K562 (cell line): Measurements from ENCODE around the gene CHRM3. TPM values are rescaled to one million over a fixed set of nuclear protein-coding genes. Genes with fewer than 3 reads are reported as not detected.

Experiments
- ATAC-seq: fragments of 200-7000 bp; cut with Tn5 transposase; 3 replicates; pipeline ENCODE4 v1.9.1; 2020; ENCODE audit warnings: moderate library complexity
- BruUV-seq: library from RNA; stranded (reverse); fragments of 400-500 nt; replicated peaks from 2 replicates; lab custom pipeline; 2021; lab: Mats Ljungman, UMichigan
- CTCF ChIA-PET: fragments of 300-600 bp; formaldehyde crosslinking; extraction: SDS; loops from one replicate; lab custom pipeline; 2021; ENCODE audit warnings: low intra/inter-chr PET ratio; lab: Yijun Ruan, JAX
- POLR2A ChIA-PET: fragments of 300-600, 350-650 bp; sonication (Branson Sonifier 250); formaldehyde crosslinking; extraction: SDS; loops from one replicate; lab custom pipeline; 2021; ENCODE audit warnings: antibody characterized with exemption, inconsistent platforms; lab: Yijun Ruan, JAX
- DNase-seq, 4 experiments: peaks; one replicate each; pipeline versions ENCODE4 v3.0.0 to v3.0.0-alpha.2; 2011 to 2018; ENCODE audit warnings: low spot score in 3 of 4, mixed read lengths in 3 of 4; ENCODE audit errors: extremely low read depth in 1 of 4
- FAIRE-seq: peaks from 2 replicates; lab custom pipeline; 2011; peaks lifted over from hg19 to GRCh38; lab: Jason Lieb, UNC
- H2AFZ ChIP-seq: 2 replicates; pipeline ENCODE4 v1.6.0; 2011; ENCODE audit warnings: low read depth, low read length, control low read depth, inconsistent platforms
- H3K27ac ChIP-seq: fragments of 200-600 bp; 3 replicates; pipeline ENCODE4 v1.8.0; 2011; ENCODE audit warnings: low read depth, mild to moderate bottlenecking, control low read depth, inconsistent platforms, low read length, moderate library complexity, mixed read lengths; ENCODE audit errors: extremely low read depth
- H3K27me3 ChIP-seq, 2 experiments: fragments of 300-600 bp in 1 of 2; 2 replicates in 1 of 2; 3 replicates in 1 of 2; pipeline versions ENCODE4 v1.6.0 to v1.8.0; 2011; ENCODE audit warnings: inconsistent platforms in 2 of 2, low read length in 2 of 2, mild to moderate bottlenecking in 1 of 2, mixed read lengths in 1 of 2, moderate library complexity in 1 of 2; ENCODE audit not compliant: control insufficient read depth in 2 of 2, insufficient read depth in 2 of 2
- H3K36me3 ChIP-seq: fragments of 300-600 bp; 3 replicates; pipeline ENCODE4 v1.8.0; 2011; ENCODE audit warnings: mild to moderate bottlenecking, low read length, inconsistent platforms; ENCODE audit not compliant: control insufficient read depth, insufficient read depth
- H3K4me1 ChIP-seq, 2 experiments: fragments of 200-600 bp in 1 of 2; replicated peaks in 1 of 2; 2 replicates in 1 of 2; 3 replicates in 1 of 2; pipeline versions ENCODE4 v1.5.1 to v1.8.0; 2011; ENCODE audit warnings: inconsistent platforms in 2 of 2, low read length in 2 of 2, mild to moderate bottlenecking in 1 of 2, mixed read lengths in 1 of 2, moderate library complexity in 1 of 2; ENCODE audit not compliant: control insufficient read depth in 2 of 2, insufficient read depth in 2 of 2
- H3K4me2 ChIP-seq: 2 replicates; pipeline ENCODE4 v1.6.1; 2011; ENCODE audit warnings: low read length, control low read depth, inconsistent platforms, mixed read lengths; ENCODE audit not compliant: insufficient read depth
- H3K4me3 ChIP-seq: fragments of 200-600 bp; sonication (generic), shearing (Covaris generic); 2 replicates; pipeline ENCODE4 v1.5.1; 2016; ENCODE audit warnings: control low read depth, inconsistent platforms
- H3K79me2 ChIP-seq: fragments of 200-600 bp; 3 replicates; pipeline ENCODE4 v1.8.0; 2011; ENCODE audit warnings: low read length, inconsistent platforms; ENCODE audit not compliant: control insufficient read depth, insufficient read depth
- H3K9ac ChIP-seq, 2 experiments: 2 replicates each; pipeline versions ENCODE4 v1.6.0 to v1.6.1; 2011; ENCODE audit warnings: low read depth in 2 of 2, low read length in 2 of 2, control low read depth in 1 of 2, inconsistent platforms in 1 of 2, mild to moderate bottlenecking in 1 of 2, mixed read lengths in 1 of 2; ENCODE audit not compliant: insufficient read depth in 1 of 2
- H3K9me1 ChIP-seq: one replicate; pipeline ENCODE4 v1.6.0; 2011; ENCODE audit warnings: inconsistent platforms, mild to moderate bottlenecking, low read length, moderate library complexity; ENCODE audit not compliant: control insufficient read depth, insufficient read depth
- H3K9me3 ChIP-seq: replicated peaks from 2 replicates; pipeline ENCODE4 v1.5.1; 2011; ENCODE audit warnings: low read depth, low read length, inconsistent platforms; ENCODE audit not compliant: control insufficient read depth, insufficient read depth
- H4K20me1 ChIP-seq: replicated peaks from 2 replicates; pipeline ENCODE4 v1.6.1; 2011; ENCODE audit warnings: low read length, inconsistent platforms, mixed read lengths; ENCODE audit not compliant: control insufficient read depth, insufficient read depth
- CCNT2 ChIP-seq: IDR thresholded peaks from 2 replicates; pipeline ENCODE4 v1.6.1; 2011; ENCODE audit warnings: borderline replicate concordance, low read depth, mild to moderate bottlenecking, moderate library complexity, mixed read lengths, low read length; ENCODE audit not compliant: insufficient read length; ENCODE audit errors: extremely low read depth
- DMBX1 ChIP-seq: fragments of 250-450 bp; sonication (Bioruptor Pico); IDR thresholded peaks from 2 replicates; pipeline ENCODE4 v1.8.0; 2022; ENCODE audit warnings: inconsistent platforms, mild to moderate bottlenecking, moderate library complexity, borderline replicate concordance
- E2F1 ChIP-seq: sonication (generic); formaldehyde crosslinking; IDR thresholded peaks from 2 replicates; pipeline ENCODE4 v1.8.1; 2023; ENCODE audit warnings: mild to moderate bottlenecking, missing genetic modification reagents, moderate library complexity
- ELF1 ChIP-seq: fragments of 200-800 bp; sonication (Bioruptor generic); IDR thresholded peaks from 2 replicates; pipeline ENCODE4 v1.6.1; 2016; ENCODE audit warnings: missing genetic modification characterization, missing compliant biosample characterization
- HDGF ChIP-seq: fragments of 450-650 bp; IDR thresholded peaks from 2 replicates; pipeline ENCODE4 v1.6.1; 2016
- HIVEP1 ChIP-seq: fragments of 250-450 bp; sonication (Bioruptor Pico); IDR thresholded peaks from 2 replicates; pipeline ENCODE4 v1.4.0; 2020; ENCODE audit warnings: mild to moderate bottlenecking
- KDM4B ChIP-seq, 2 experiments: fragments of 450-650 bp in 1 of 2; sonication (generic) in 1 of 2; IDR thresholded peaks; 2 replicates each; pipeline ENCODE4 v1.6.1; 2016 to 2017; ENCODE audit warnings: borderline replicate concordance in 2 of 2, antibody characterized with exemption in 1 of 2, low read depth in 1 of 2, mild to moderate bottlenecking in 1 of 2
- PHF21A ChIP-seq: fragments of 450-650 bp; IDR thresholded peaks from 2 replicates; pipeline ENCODE4 v1.6.1; 2017; ENCODE audit warnings: low read depth, borderline replicate concordance
- SRSF3 ChIP-seq: fragments of 200-400 bp; formaldehyde crosslinking; IDR thresholded peaks from 2 replicates; pipeline ENCODE4 v1.6.1; 2016; ENCODE audit warnings: mild to moderate bottlenecking, low read length, moderate library complexity; ENCODE audit not compliant: insufficient read depth
- ZNF217 ChIP-seq: sonication (generic); formaldehyde crosslinking; IDR thresholded peaks from 2 replicates; pipeline ENCODE4 v1.8.0; 2022; ENCODE audit warnings: mild to moderate bottlenecking, missing genetic modification reagents
- WGBS: fragments of 100-300 bp; shearing (Covaris generic); methylation state at CpG from one replicate; pipeline ENCODE4 v1.1.6; 2016; ENCODE audit warnings: low coverage, mixed read lengths; ENCODE audit not compliant: insufficient coverage; ENCODE audit errors: missing lambda C conversion rate; 5-methylcytosine and 5-hydroxymethylcytosine counted together
- in situ Hi-C: fragments of 300-500 bp; cut with MboI; formaldehyde crosslinking; loops from 4 replicates; pipeline ENCODE4 v1.15.0; 2018; ENCODE audit warnings: inconsistent platforms, mixed read lengths
- intact Hi-C: fragments of 100-400 bp; cut with micrococcal nuclease; formaldehyde crosslinking; loops from 2 replicates; pipeline ENCODE4 v1.14.2; 2022
- polyA plus RNA-seq, 8 experiments: library from polyadenylated mRNA; depleted of rRNA in 4 of 8; stranded (reverse) in 5 of 8; unstranded in 3 of 8; fragments of >200 nt; fragmentation: Nextera tagmentation in 2 of 8; fragmentation: Illumina TruSeq in 1 of 8; extraction: Ambion mirVana in 2 of 8; extraction: Trizol in 1 of 8; gene quantifications; 2 replicates each; pipeline versions ENCODE4 v1.2.1 to v1.2.3, GENCODE V29; 2011 to 2014; ENCODE audit warnings: inconsistent platforms in 1 of 8, missing spikeins in 1 of 8
- total RNA-seq, 7 experiments: library from RNA; depleted of rRNA in 6 of 7; stranded (reverse); fragments of >200 nt in 6 of 7; fragmentation: Illumina TruSeq in 2 of 7; extraction: Trizol in 2 of 7; gene quantifications; 2 replicates each; pipeline versions ENCODE4 v1.2.1 to v1.2.3, GENCODE V29; 2011 to 2021; ENCODE audit warnings: low replicate concordance in 1 of 7
- TF ChIP-seq, protein P1 (sequence below): fragments of 250-450 bp; sonication (Bioruptor Pico); IDR thresholded peaks from 2 replicates; pipeline ENCODE4 v1.5.0; 2021; ENCODE audit warnings: mild to moderate bottlenecking, borderline replicate concordance
- TF ChIP-seq, protein P2 (sequence below), 2 experiments: fragments of 450-650 bp in 1 of 2; IDR thresholded peaks; 2 replicates each; pipeline ENCODE4 v1.6.1; 2011 to 2017; ENCODE audit warnings: low read depth in 2 of 2, antibody characterized with exemption in 1 of 2, borderline replicate concordance in 1 of 2, low read length in 1 of 2, mild to moderate bottlenecking in 1 of 2, mixed read lengths in 1 of 2; ENCODE audit not compliant: control insufficient read depth in 1 of 2
- TF ChIP-seq, protein P3 (sequence below): sonication (generic); formaldehyde crosslinking; IDR thresholded peaks from 2 replicates; pipeline ENCODE4 v1.8.1; 2022; ENCODE audit warnings: missing genetic modification reagents

CHRM3 gene
- total and polyA plus RNA-seq, 9 of the 15 experiments (the other 6 are each of a cell fraction or from before 2014, with no cell fraction given): 0.03 to 0.18 (median 0.05) TPM; not detected in 4

DNA sequence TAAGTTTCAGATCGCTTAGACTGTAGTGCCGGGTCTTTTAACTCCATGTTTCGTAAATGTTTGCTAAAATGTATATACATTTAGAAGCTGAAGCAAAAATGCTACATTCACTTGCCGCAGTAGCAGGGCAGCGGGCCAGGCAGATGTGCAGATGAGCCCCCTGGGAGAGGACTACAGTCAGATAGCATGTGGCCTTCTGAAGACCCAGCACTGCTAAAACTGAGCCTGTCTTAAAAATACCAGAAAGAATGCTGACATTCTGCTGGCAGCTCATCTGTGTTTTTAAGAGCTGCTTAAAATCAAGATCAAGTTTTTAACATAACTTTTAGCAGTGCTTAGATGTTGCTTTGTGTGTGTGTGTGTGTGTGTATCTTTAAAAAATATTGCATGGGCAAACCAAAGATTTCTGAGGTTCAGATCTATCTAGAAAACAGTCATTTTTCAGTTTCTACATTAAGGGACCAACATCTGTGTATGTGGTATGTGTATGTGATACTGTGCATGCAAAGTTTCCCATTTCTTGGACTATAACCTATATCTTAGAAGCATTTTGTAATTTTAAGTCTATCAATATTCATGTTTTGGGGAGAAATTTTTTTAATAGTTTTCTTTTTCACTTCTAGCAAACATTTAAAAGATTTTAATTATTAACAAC lies 31.7 kb downstream of the CHRM3 start:
- in situ Hi-C loops: no loop called here
- ChIA-PET CTCF (no interaction called here), POLR2A (no interaction called here)
- Histone ChIP-seq H3K4me2 (no peak overlapping the region), H3K9me1 (no peaks in the 10 kb centered on the region), H3K27me3 (no peaks in the 10 kb centered on the region), H3K4me1 (no peaks in the 10 kb centered on the region), H3K9me3 (no peaks in the 10 kb centered on the region; the same call in none of the 2 replicates), H3K79me2 (no peaks in the 10 kb centered on the region), H2AFZ (no peak overlapping the region), H3K27ac (no peak overlapping the region), H3K9ac (no peak overlapping the region), H3K36me3 (no peaks in the 10 kb centered on the region), H4K20me1 (no peaks in the 10 kb centered on the region), H3K4me3 (no peak overlapping the region)
- DNase-seq (no peak), ATAC-seq (no peak), FAIRE-seq (no peak)
- no TSS peak for BruUV-seq
- intact Hi-C loops: no loop called here
- 3% methylated on average over 5 of the region's 5 CpGs for WGBS
- TF ChIP-seq CCNT2 (no peak), HDGF (no peak), KDM4B (IDR thresholded peaks at IDR 0.05; ENCODE audit: borderline replicate concordance in 2 of 2, low read depth in 1 of 2) (no peak), PHF21A (no peak), ZNF217 (CRISPR knock-in tag) (no peak), HIVEP1 (CRISPR knock-in tag) (no peak), DMBX1 (no peak), ELF1 (no peak), E2F1 (CRISPR knock-in tag) (no peak), SRSF3 (no peak)
- TF ChIP-seq, protein P1, sequence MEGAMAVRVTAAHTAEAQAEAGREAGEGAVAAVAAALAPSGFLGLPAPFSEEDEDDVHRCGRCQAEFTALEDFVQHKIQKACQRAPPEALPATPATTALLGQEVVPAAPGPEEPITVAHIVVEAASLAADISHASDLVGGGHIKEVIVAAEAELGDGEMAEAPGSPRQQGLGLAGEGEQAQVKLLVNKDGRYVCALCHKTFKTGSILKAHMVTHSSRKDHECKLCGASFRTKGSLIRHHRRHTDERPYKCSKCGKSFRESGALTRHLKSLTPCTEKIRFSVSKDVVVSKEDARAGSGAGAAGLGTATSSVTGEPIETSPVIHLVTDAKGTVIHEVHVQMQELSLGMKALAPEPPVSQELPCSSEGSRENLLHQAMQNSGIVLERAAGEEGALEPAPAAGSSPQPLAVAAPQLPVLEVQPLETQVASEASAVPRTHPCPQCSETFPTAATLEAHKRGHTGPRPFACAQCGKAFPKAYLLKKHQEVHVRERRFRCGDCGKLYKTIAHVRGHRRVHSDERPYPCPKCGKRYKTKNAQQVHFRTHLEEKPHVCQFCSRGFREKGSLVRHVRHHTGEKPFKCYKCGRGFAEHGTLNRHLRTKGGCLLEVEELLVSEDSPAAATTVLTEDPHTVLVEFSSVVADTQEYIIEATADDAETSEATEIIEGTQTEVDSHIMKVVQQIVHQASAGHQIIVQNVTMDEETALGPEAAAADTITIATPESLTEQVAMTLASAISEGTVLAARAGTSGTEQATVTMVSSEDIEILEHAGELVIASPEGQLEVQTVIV: no peak
- TF ChIP-seq, protein P2, sequence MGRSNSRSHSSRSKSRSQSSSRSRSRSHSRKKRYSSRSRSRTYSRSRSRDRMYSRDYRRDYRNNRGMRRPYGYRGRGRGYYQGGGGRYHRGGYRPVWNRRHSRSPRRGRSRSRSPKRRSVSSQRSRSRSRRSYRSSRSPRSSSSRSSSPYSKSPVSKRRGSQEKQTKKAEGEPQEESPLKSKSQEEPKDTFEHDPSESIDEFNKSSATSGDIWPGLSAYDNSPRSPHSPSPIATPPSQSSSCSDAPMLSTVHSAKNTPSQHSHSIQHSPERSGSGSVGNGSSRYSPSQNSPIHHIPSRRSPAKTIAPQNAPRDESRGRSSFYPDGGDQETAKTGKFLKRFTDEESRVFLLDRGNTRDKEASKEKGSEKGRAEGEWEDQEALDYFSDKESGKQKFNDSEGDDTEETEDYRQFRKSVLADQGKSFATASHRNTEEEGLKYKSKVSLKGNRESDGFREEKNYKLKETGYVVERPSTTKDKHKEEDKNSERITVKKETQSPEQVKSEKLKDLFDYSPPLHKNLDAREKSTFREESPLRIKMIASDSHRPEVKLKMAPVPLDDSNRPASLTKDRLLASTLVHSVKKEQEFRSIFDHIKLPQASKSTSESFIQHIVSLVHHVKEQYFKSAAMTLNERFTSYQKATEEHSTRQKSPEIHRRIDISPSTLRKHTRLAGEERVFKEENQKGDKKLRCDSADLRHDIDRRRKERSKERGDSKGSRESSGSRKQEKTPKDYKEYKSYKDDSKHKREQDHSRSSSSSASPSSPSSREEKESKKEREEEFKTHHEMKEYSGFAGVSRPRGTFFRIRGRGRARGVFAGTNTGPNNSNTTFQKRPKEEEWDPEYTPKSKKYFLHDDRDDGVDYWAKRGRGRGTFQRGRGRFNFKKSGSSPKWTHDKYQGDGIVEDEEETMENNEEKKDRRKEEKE (IDR thresholded peaks at IDR 0.05; ENCODE audit: borderline replicate concordance in 1 of 2, control insufficient read depth in 1 of 2, low read depth in 2 of 2, low read length in 1 of 2): no peak
- TF ChIP-seq, protein P3, sequence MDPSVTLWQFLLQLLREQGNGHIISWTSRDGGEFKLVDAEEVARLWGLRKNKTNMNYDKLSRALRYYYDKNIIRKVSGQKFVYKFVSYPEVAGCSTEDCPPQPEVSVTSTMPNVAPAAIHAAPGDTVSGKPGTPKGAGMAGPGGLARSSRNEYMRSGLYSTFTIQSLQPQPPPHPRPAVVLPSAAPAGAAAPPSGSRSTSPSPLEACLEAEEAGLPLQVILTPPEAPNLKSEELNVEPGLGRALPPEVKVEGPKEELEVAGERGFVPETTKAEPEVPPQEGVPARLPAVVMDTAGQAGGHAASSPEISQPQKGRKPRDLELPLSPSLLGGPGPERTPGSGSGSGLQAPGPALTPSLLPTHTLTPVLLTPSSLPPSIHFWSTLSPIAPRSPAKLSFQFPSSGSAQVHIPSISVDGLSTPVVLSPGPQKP (CRISPR knock-in tag): no peak
